NCI-H128 (cell line): ENCODE results near the gene RHBG.

ENCODE experiments used
- DNase-seq: peaks from one replicate; lab custom pipeline; 2025; ENCODE audit not compliant: unreplicated experiment; lab: John Stamatoyannopoulos, UW

Gene RHBG

GRCh38 chr1:156405670-156406069, 36.7 kb downstream of the RHBG start:
- no peak for DNase-seq

- no peak for DNase-seq
These were observed 37.2 kb downstream of the RHBG start for GRCh38 chr1:156406251-156406650.

GRCh38 chr1:156407344-156407743, 38.3 kb downstream of the RHBG start:
- DNase-seq, result no peak

- DNase-seq, result no peak
These were observed 38.7 kb downstream of the RHBG start for GRCh38 chr1:156407760-156408159.

GRCh38 chr1:156409439-156409838, 40.4 kb downstream of the RHBG start:
- no peak for DNase-seq

- DNase-seq, result no peak
These were observed 41.2 kb downstream of the RHBG start for GRCh38 chr1:156410238-156410637.

GRCh38 chr1:156410740-156411139, 41.7 kb downstream of the RHBG start:
- no peak for DNase-seq

GRCh38 chr1:156412653-156413321, 43.8 kb downstream of the RHBG start:
- DNase-seq, result no peak

GRCh38 chr1:156413391-156414246, 44.6 kb downstream of the RHBG start:
- no peak for DNase-seq

- DNase-seq, result no peak
These were observed 45.6 kb downstream of the RHBG start for GRCh38 chr1:156414461-156415064.

- no peak for DNase-seq
These were observed 48.0 kb downstream of the RHBG start for GRCh38 chr1:156416993-156417392.

- DNase-seq, result no peak
These were observed 48.5 kb downstream of the RHBG start for GRCh38 chr1:156417401-156418020.

- DNase-seq, result no peak
These were observed 49.5 kb downstream of the RHBG start for GRCh38 chr1:156418416-156419070.

GRCh38 chr1:156419854-156420204, 50.8 kb downstream of the RHBG start:
- no peak for DNase-seq

GRCh38 chr1:156420205-156421061, 51.4 kb downstream of the RHBG start:
- no peak for DNase-seq

- peak; percentile 37 for DNase-seq
These were observed 52.3 kb downstream of the RHBG start for GRCh38 chr1:156421062-156421938.

- no peak for DNase-seq
These were observed 53.1 kb downstream of the RHBG start for GRCh38 chr1:156421939-156422601.

- DNase-seq, result no peak
These were observed 53.6 kb downstream of the RHBG start for GRCh38 chr1:156422602-156423091.
